Daoy (cell line): Measurements from ENCODE around the gene LMF1. TPM values are rescaled to one million over a fixed set of nuclear protein-coding genes. Genes with fewer than 3 reads are reported as not detected.

ENCODE experiments used
- DNase-seq: peaks from one replicate; pipeline ENCODE4 v3.0.0-alpha.2; 2015; ENCODE audit warnings: low read depth
- total RNA-seq: library from RNA; depleted of rRNA; stranded (reverse); fragments of >200 nt; shearing (Covaris generic); gene quantifications from 2 replicates; pipeline ENCODE4 v1.2.3, GENCODE V29; 2014; rRNA removed

LMF1 gene
- total RNA-seq, 1 experiment from 2014 or later, result 2.6 TPM

- no peak for DNase-seq
Measured at GRCh38 chr16:813916-814412, 156.8 kb downstream of the LMF1 start.

GRCh38 chr16:813204-813915 lies 157.4 kb downstream of the LMF1 start:
- peak; percentile 61 for DNase-seq

GRCh38 chr16:808085-808386 lies 162.7 kb downstream of the LMF1 start:
- DNase-seq, result no peak

- DNase-seq, result peak; percentile 96
Measured at GRCh38 chr16:807347-808084, 163.3 kb downstream of the LMF1 start.

- no peak for DNase-seq
Measured at GRCh38 chr16:805474-805873, 165.3 kb downstream of the LMF1 start.

GRCh38 chr16:804193-805048 lies 166.4 kb downstream of the LMF1 start:
- DNase-seq, result no peak

GRCh38 chr16:803754-804080 lies 167.1 kb downstream of the LMF1 start:
- no peak for DNase-seq

Other genes starting within 250 kb of the LMF1 start
- 29.8 and 54.9 TPM in 2 replicates for gene ANTKMT, start 249.8 kb downstream of the LMF1 start, total RNA-seq
- 0.23 and 0.24 TPM in 2 replicates for gene CCDC78, start 244.5 kb downstream of the LMF1 start, total RNA-seq
- gene HAGHL, start 243.9 kb downstream of the LMF1 start, total RNA-seq, result 3.3 and 4.3 TPM in 2 replicates
- gene CIAO3, start 230.0 kb downstream of the LMF1 start, total RNA-seq, result 20.0 and 23.7 TPM in 2 replicates
- gene MSLN, start 210.2 kb downstream of the LMF1 start, total RNA-seq, result not detected in 2 replicates
- 36.9 and 38.6 TPM in 2 replicates for gene RPUSD1, start 182.6 kb downstream of the LMF1 start, total RNA-seq
- 18.1 and 19.3 TPM in 2 replicates for gene CHTF18, start 182.4 kb downstream of the LMF1 start, total RNA-seq
- gene GNG13, start 170.2 kb downstream of the LMF1 start, total RNA-seq, result not detected in 2 replicates
- 0.17 TPM in 1 of 2 replicates, not detected in the other for gene SOX8, start 10.8 kb upstream of the LMF1 start, total RNA-seq
- not detected in 2 replicates for gene SSTR5, start 101.8 kb upstream of the LMF1 start, total RNA-seq
- not detected in 2 replicates for gene C1QTNF8, start 125.3 kb upstream of the LMF1 start, total RNA-seq
- 0.06 and 0.80 TPM in 2 replicates for gene CACNA1H, start 182.1 kb upstream of the LMF1 start, total RNA-seq